DOHH2 (cell line): ENCODE measurements around the gene H1-8.
A peak's percentile ranks its signal among the peaks of the same experiment; 100 is the strongest.

ENCODE experiments used
- H3F3A ChIP-seq: fragments of 200-600 bp; sonication (generic), shearing (Covaris generic); 2 replicates; pipeline ENCODE4 v1.6.0; 2016; ENCODE audit warnings: antibody characterized with exemption, mild to moderate bottlenecking; ENCODE audit not compliant: control insufficient read depth, insufficient read depth
- H3K27ac ChIP-seq: fragments of 200-600 bp; sonication (generic); 2 replicates; pipeline ENCODE4 v1.5.1; 2014; ENCODE audit warnings: low read depth, mild to moderate bottlenecking, low read length, moderate library complexity
- H3K27me3 ChIP-seq: fragments of 200-600 bp; sonication (generic); 2 replicates; pipeline ENCODE4 v1.6.1; 2014; ENCODE audit warnings: mild to moderate bottlenecking, low read length, mixed read lengths; ENCODE audit not compliant: control insufficient read depth
- H3K36me3 ChIP-seq: fragments of 200-600 bp; sonication (generic); 2 replicates; pipeline ENCODE4 v1.6.1; 2014; ENCODE audit warnings: mild to moderate bottlenecking, low read length, moderate library complexity, mixed read lengths; ENCODE audit not compliant: control insufficient read depth
- H3K4me1 ChIP-seq: fragments of 200-600 bp; sonication (generic); 2 replicates; pipeline ENCODE4 v1.6.1; 2014; ENCODE audit warnings: mild to moderate bottlenecking, low read length, mixed read lengths; ENCODE audit not compliant: control insufficient read depth
- H3K4me2 ChIP-seq: fragments of 200-600 bp; sonication (generic); 2 replicates; pipeline ENCODE4 v1.6.0; 2014; ENCODE audit warnings: mild to moderate bottlenecking, low read length, moderate library complexity
- H3K4me3 ChIP-seq: fragments of 200-600 bp; sonication (generic); 2 replicates; pipeline ENCODE4 v1.5.1; 2014; ENCODE audit warnings: mild to moderate bottlenecking, low read length, mixed read lengths
- H3K79me2 ChIP-seq: fragments of 200-600 bp; sonication (generic); 2 replicates; pipeline ENCODE4 v1.6.1; 2014; ENCODE audit warnings: mild to moderate bottlenecking, low read length, mixed read lengths; ENCODE audit not compliant: control insufficient read depth
- H3K9me2 ChIP-seq: fragments of 200-600 bp; sonication (generic); replicated peaks from 2 replicates; pipeline ENCODE4 v1.6.1; 2014; ENCODE audit warnings: mild to moderate bottlenecking, low read length, mixed read lengths; ENCODE audit not compliant: control insufficient read depth
- H3K9me3 ChIP-seq: fragments of 200-600 bp; sonication (generic); 2 replicates; pipeline ENCODE4 v1.6.1; 2014; ENCODE audit warnings: antibody characterized with exemption, low read length, mixed read lengths; ENCODE audit not compliant: control insufficient read depth, insufficient read depth
- H4K20me1 ChIP-seq: fragments of 200-600 bp; sonication (generic); 2 replicates; pipeline ENCODE4 v1.6.0; 2014; ENCODE audit warnings: low read depth, mild to moderate bottlenecking, antibody characterized with exemption, low read length, moderate library complexity; ENCODE audit not compliant: control insufficient read depth, insufficient read depth
- CTCF ChIP-seq: fragments of 200-600 bp; sonication (generic); IDR thresholded peaks from one replicate; pipeline ENCODE4 v1.5.1; 2014; ENCODE audit warnings: antibody characterized with exemption, mild to moderate bottlenecking, low read depth, low read length; ENCODE audit not compliant: poor library complexity, severe bottlenecking
- EZH2phosphoT487 ChIP-seq: fragments of 200-600 bp; sonication (generic); IDR thresholded peaks from 2 replicates; pipeline ENCODE4 v1.6.1; 2017; ENCODE audit warnings: borderline replicate concordance, mild to moderate bottlenecking, antibody characterized with exemption, low read length, moderate library complexity, mixed read lengths

Gene H1-8

GRCh38 chr3:129577925-129578786, 35.2 kb downstream of the H1-8 start:
- Histone ChIP-seq H3K9me3 (no peaks in the 10 kb centered on the region), H3K79me2 (no peaks in the 10 kb centered on the region), H3K27ac (peak overlapping the region; percentile 85), H4K20me1 (no peaks in the 10 kb centered on the region), H3K4me3 (peak overlapping the region; percentile 68), H3K27me3 (no peaks in the 10 kb centered on the region), H3K9me2 (no peaks in the 10 kb centered on the region), H3K4me2 (peak overlapping the region; percentile 82), H3F3A (peaks cover 3% of the 10 kb centered on the region; the same call in 1 of the 2 replicates), H3K36me3 (no peaks in the 10 kb centered on the region), H3K4me1 (peaks cover 63% of the 10 kb centered on the region)
- TF ChIP-seq EZH2phosphoT487: no peak
- no peak for TF ChIP-seq CTCF

DNA sequence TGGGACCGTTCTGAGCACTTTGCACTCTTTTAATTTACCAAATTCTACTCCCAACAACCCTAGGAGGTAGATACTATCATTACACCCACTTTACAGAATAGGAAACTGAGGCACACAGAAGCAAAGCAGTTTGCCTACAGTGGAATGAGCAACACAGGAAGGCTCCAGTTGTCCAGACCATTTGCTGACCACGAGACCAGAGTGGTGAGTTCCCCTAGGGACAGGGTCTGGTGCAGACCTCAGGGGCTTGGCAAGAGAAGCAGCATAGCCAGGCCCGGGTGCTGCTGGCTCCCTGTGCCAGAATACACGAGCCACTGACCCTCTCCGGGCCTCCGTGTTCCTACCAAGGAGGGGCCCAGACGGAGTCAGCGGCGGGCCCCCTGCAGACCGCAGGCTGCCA, 37.0 kb downstream of the H1-8 start:
- Histone ChIP-seq H3K4me1 (peaks cover 55% of the 10 kb centered on the region), H3K79me2 (no peaks in the 10 kb centered on the region), H4K20me1 (no peaks in the 10 kb centered on the region), H3K4me2 (no peak overlapping the region), H3K4me3 (no peak overlapping the region), H3K27me3 (no peaks in the 10 kb centered on the region), H3F3A (peaks cover 5% of the 10 kb centered on the region; the same call in 1 of the 2 replicates), H3K9me2 (no peaks in the 10 kb centered on the region), H3K27ac (no peak overlapping the region), H3K36me3 (no peaks in the 10 kb centered on the region), H3K9me3 (no peaks in the 10 kb centered on the region)
- TF ChIP-seq CTCF (no peak), EZH2phosphoT487 (no peak)

DNA sequence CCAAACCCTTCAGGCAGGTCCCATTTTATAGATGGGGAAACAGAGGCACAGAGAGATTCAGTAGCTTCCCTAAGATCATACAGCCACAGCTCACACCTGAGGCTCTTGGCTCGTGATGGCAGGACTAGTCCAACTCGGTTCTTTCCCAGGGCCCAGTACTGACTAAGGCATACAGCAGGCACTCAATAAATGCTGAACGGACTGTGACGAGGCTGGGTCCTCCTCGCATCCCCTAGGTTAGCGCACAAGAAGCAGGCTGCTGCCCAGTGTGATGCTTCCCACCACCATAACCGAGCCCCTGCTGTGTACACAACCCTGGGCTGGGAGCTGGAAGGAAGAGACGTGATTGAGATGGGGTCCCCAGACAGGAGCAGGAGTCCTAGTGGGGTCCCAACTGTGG, 38.6 kb downstream of the H1-8 start:
- Histone ChIP-seq H3K4me3 (no peak overlapping the region), H3K9me2 (no peaks in the 10 kb centered on the region), H3K4me1 (peaks cover 39% of the 10 kb centered on the region), H3K36me3 (no peaks in the 10 kb centered on the region), H3K9me3 (no peaks in the 10 kb centered on the region), H3K79me2 (no peaks in the 10 kb centered on the region), H3K27me3 (no peaks in the 10 kb centered on the region), H3K4me2 (no peak overlapping the region), H3F3A (peaks cover 2% of the 10 kb centered on the region; the same call in 1 of the 2 replicates), H4K20me1 (no peaks in the 10 kb centered on the region), H3K27ac (no peak overlapping the region)
- TF ChIP-seq EZH2phosphoT487: no peak
- no peak for TF ChIP-seq CTCF
